Dendritic cell treated with granulocyte-macrophage colony-stimulating factor and Interleukin-4, amounts not matched to agents 40 ng/mL and 50 ng/mL, for 4 days (primary cell): Measurements from ENCODE around the gene NINL.

ENCODE experiments used
- H3K27ac Mint-ChIP-seq: one replicate; pipeline ENCODE4 v1.8.0; 2022; ENCODE audit warnings: mild to moderate bottlenecking, mixed read lengths
- H3K27me3 Mint-ChIP-seq: one replicate; pipeline ENCODE4 v1.8.0; 2022; ENCODE audit warnings: mild to moderate bottlenecking, mixed read lengths
- H3K36me3 Mint-ChIP-seq: one replicate; pipeline ENCODE4 v1.8.0; 2022; ENCODE audit warnings: low read depth, mixed read lengths
- H3K4me1 Mint-ChIP-seq: one replicate; pipeline ENCODE4 v1.8.0; 2022; ENCODE audit warnings: low read depth, mixed read lengths
- H3K4me3 Mint-ChIP-seq: one replicate; pipeline ENCODE4 v1.8.0; 2022; ENCODE audit warnings: mild to moderate bottlenecking, moderate library complexity, mixed read lengths
- H3K9me3 Mint-ChIP-seq: one replicate; pipeline ENCODE4 v1.8.0; 2022; ENCODE audit warnings: mixed read lengths
- intact Hi-C: fragments of 100-400 bp; cut with micrococcal nuclease; formaldehyde crosslinking; loops from one replicate; pipeline ENCODE4 v1.15.0; 2022

Gene NINL

DNA sequence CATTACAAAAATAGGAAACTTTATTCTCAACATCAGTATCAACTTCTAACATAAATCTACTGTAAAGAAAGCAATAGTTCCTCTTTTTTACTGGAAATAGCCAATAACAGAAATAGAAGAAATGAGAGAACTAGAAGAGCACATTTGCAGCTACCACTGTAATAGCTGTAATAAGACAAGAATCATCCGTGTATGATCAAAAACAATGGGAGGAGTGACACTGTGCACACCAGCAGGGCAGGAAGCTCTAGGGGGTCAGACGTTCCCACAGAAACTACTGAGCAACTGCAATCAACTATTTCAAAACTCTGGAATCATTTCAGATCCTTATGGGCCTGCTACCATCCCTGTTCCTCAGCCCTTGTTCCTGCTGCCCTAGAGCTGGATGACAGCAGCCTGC is 43.7 kb downstream of the NINL start:
- Mint-ChIP-seq H3K36me3 (no peaks in the 10 kb centered on the region), H3K27me3 (no peaks in the 10 kb centered on the region), H3K4me3 (no peak overlapping the region), H3K9me3 (no peaks in the 10 kb centered on the region), H3K4me1 (peaks cover 9% of the 10 kb centered on the region), H3K27ac (no peak overlapping the region)
- intact Hi-C loops: no loop called here

- Mint-ChIP-seq H3K27me3 (peaks cover 3% of the 10 kb centered on the region), H3K27ac (no peak overlapping the region), H3K4me3 (no peak overlapping the region), H3K36me3 (no peaks in the 10 kb centered on the region), H3K9me3 (no peaks in the 10 kb centered on the region), H3K4me1 (peaks cover 9% of the 10 kb centered on the region)
- intact Hi-C loops: no loop called here
Measured at GRCh38 chr20:25539742-25540672, 45.3 kb downstream of the NINL start.

DNA sequence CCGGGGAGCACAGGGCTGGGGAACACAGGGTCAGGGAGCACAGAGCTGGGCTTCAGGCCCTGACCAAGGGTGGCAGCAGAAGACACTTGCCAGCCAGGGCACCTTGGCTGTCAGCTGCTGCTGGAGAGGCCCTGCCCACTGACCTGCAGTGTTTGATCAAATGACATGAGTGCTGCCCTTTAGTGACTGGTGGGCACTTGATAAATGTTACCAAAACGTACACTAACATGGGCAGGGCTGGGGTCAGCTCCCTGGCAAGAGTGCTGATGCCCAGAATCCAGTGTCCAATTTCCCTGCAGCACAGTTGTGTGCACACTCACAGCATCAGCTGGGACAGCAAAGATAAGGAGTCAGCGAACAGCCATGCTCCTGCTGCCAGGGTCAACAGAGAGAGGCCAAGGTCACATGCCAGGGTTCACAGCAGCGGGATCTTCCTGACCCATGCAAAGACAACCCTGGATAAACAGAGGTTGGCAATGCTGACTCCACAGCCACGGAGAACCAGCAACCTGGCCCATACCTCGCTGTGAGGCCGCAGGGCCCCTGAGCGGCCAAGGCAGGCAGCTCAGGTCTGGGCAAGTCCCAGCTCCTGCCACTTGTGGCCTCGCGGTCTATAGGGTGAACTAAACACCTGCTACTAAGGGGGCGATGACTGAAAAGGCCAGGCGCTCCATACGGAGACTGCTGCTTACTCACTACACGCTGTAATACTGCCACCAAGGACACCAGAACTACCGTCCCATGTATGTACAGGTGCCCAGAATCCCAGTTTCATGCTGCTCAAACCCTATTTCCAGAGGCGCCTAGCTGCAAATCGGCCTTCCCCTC is 46.3 kb downstream of the NINL start:
- H3K4me3 Mint-ChIP-seq: no peak overlapping the region
- no peaks in the 10 kb centered on the region for H3K36me3 Mint-ChIP-seq
- H3K27ac Mint-ChIP-seq: no peak overlapping the region
- peaks cover 9% of the 10 kb centered on the region for H3K4me1 Mint-ChIP-seq
- intact Hi-C loops: no loop called here
- H3K27me3 Mint-ChIP-seq: peaks cover 4% of the 10 kb centered on the region
- H3K9me3 Mint-ChIP-seq: no peaks in the 10 kb centered on the region

- Mint-ChIP-seq H3K4me1 (peaks cover 9% of the 10 kb centered on the region), H3K27ac (no peak overlapping the region), H3K9me3 (no peaks in the 10 kb centered on the region), H3K27me3 (peaks cover 8% of the 10 kb centered on the region), H3K4me3 (no peak overlapping the region), H3K36me3 (no peaks in the 10 kb centered on the region)
- intact Hi-C loops: no loop called here
Measured at GRCh38 chr20:25537890-25538289, 47.4 kb downstream of the NINL start.

- intact Hi-C loops: no loop called here
- no peaks in the 10 kb centered on the region for H3K4me1 Mint-ChIP-seq
- H3K9me3 Mint-ChIP-seq: no peaks in the 10 kb centered on the region
- H3K27me3 Mint-ChIP-seq: peaks cover 13% of the 10 kb centered on the region
- H3K27ac Mint-ChIP-seq: no peak overlapping the region
- H3K36me3 Mint-ChIP-seq: no peaks in the 10 kb centered on the region
- no peak overlapping the region for H3K4me3 Mint-ChIP-seq
Measured at GRCh38 chr20:25535762-25536161, 49.6 kb downstream of the NINL start.

GRCh38 chr20:25534845-25535244 is 50.5 kb downstream of the NINL start:
- no peak overlapping the region for H3K27ac Mint-ChIP-seq
- H3K27me3 Mint-ChIP-seq: peaks cover 16% of the 10 kb centered on the region
- H3K4me1 Mint-ChIP-seq: no peaks in the 10 kb centered on the region
- no peaks in the 10 kb centered on the region for H3K9me3 Mint-ChIP-seq
- H3K4me3 Mint-ChIP-seq: no peak overlapping the region
- intact Hi-C loops: no loop called here
- no peaks in the 10 kb centered on the region for H3K36me3 Mint-ChIP-seq

DNA sequence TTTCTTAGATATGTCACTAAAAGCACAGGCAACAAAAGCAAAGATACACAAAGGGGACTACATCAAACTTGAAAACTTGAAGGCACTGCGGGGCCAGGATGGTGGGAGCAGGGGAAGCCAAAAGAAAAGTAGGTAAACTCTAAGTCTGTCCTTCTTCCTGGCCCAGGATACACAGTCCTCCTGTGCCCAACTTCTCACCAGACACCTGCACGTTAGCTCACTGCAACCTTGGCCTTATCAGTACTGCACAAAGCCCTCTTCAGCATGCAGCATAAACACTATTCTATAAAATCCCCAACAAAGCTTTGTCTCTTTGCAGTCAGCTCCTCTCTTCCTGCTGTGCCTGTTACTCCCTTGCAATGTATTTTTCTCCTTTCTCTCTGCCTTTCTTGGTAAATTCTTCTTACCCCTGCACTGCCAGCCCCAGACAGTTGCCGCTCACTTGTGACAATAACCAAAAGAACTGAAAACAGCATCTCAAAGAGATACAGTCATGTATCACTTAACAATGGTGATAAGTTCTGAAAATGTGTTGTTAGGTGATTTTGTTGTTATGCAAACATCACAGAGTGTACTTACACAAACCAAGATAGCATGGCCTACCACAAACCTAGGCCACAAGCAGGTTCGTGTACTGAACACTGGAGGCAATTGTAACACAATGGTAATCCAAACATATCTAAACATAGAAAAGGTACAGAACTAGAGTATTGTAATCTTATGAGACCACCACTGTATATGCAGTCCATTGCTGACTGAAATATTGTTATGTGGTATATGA is 51.2 kb downstream of the NINL start:
- Mint-ChIP-seq H3K36me3 (no peaks in the 10 kb centered on the region), H3K4me3 (no peak overlapping the region), H3K9me3 (no peaks in the 10 kb centered on the region), H3K4me1 (no peaks in the 10 kb centered on the region), H3K27ac (no peak overlapping the region), H3K27me3 (peaks cover 16% of the 10 kb centered on the region)
- intact Hi-C loops: no loop called here

DNA sequence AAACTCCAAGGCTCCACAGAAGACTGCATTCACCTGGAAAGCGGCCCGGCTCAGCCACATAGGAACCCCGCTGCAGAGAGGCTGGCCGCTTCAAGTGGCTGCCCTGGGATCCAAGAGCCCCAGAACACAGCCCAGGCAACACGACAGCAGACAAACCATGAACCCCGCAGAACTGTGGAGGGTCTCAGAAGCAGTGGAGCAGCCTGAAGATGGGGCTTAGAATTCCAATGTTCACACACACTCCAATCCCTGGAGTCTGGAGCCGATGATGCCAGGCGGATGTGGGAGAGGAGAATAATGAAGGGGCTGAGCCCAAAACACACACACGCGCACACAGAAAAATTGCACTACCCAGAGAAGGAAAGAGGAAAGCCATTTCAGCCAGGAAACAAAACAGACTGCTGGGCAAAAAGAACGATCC is 52.4 kb downstream of the NINL start:
- Mint-ChIP-seq H3K9me3 (no peaks in the 10 kb centered on the region), H3K27ac (no peak overlapping the region), H3K4me3 (no peak overlapping the region), H3K27me3 (peaks cover 16% of the 10 kb centered on the region), H3K4me1 (no peaks in the 10 kb centered on the region), H3K36me3 (no peaks in the 10 kb centered on the region)
- intact Hi-C loops: no loop called here

GRCh38 chr20:25532015-25532751 is 53.1 kb downstream of the NINL start:
- Mint-ChIP-seq H3K9me3 (no peaks in the 10 kb centered on the region), H3K27me3 (peaks cover 16% of the 10 kb centered on the region), H3K4me3 (no peak overlapping the region), H3K27ac (no peak overlapping the region), H3K36me3 (no peaks in the 10 kb centered on the region), H3K4me1 (no peaks in the 10 kb centered on the region)
- intact Hi-C loops: no loop called here

DNA sequence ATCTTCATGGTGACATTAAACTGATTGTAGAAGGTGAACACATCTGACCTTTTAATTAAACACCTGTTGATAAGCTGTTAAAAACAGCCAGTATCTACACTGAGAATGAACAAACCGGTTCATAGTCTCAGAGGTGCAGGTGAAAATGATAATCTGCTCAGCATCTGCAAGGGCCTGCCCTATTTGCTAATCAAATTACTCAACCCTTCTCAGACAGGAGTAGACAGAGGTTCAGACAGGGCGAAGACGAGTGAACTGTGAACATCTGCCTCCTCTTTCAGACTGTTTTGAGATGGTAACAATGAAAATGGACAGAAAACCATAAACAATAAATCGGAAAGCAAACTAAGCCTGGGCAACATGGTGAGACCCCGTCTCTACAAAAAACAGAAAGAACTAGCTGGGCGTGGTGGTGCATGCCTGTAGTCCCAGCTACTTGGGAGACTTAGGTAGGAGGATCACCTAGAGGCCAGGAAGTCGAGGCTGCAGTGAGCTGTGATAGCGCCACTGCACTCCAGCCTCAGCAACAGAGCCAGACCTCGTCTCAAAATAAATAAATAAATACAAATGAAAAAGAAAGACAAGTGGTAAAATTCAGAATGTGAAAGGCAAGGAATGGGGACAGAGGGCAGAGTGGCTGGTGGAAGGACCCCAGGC is 55.9 kb downstream of the NINL start:
- Mint-ChIP-seq H3K4me3 (no peak overlapping the region), H3K27ac (no peak overlapping the region), H3K36me3 (no peaks in the 10 kb centered on the region), H3K9me3 (no peaks in the 10 kb centered on the region), H3K27me3 (peaks cover 15% of the 10 kb centered on the region), H3K4me1 (no peaks in the 10 kb centered on the region)
- intact Hi-C loops: no loop called here

- intact Hi-C loops: no loop called here
- peaks cover 10% of the 10 kb centered on the region for H3K27me3 Mint-ChIP-seq
- no peak overlapping the region for H3K27ac Mint-ChIP-seq
- no peaks in the 10 kb centered on the region for H3K4me1 Mint-ChIP-seq
- H3K4me3 Mint-ChIP-seq: no peak overlapping the region
- no peaks in the 10 kb centered on the region for H3K9me3 Mint-ChIP-seq
- no peaks in the 10 kb centered on the region for H3K36me3 Mint-ChIP-seq
Measured at GRCh38 chr20:25527949-25528348, 57.4 kb downstream of the NINL start.

DNA sequence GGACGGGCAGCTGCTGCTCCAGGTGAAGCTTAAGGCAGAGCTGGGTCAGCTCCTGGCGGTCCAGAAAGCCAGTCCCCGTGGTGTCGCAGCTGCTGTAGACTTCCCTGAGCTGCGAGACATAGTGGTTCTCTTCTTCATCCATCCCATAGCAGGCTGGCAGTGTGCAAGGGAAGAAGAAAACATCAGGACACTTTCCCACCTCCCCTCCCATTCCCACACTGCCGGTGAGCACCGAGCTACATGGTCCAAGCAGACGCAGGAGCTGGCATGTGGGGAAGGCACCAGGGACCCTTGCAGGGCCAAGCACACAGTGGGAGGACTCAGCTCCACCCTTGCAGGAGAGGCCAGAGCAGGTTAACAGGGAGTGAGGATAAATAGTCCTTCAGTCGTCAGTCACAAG is 58.9 kb downstream of the NINL start:
- Mint-ChIP-seq H3K36me3 (no peaks in the 10 kb centered on the region), H3K4me1 (no peaks in the 10 kb centered on the region), H3K27me3 (peaks cover 9% of the 10 kb centered on the region), H3K27ac (no peak overlapping the region), H3K9me3 (no peaks in the 10 kb centered on the region), H3K4me3 (no peak overlapping the region)
- intact Hi-C loops: no loop called here

- Mint-ChIP-seq H3K4me3 (no peak overlapping the region), H3K27ac (no peak overlapping the region), H3K9me3 (no peaks in the 10 kb centered on the region), H3K36me3 (no peaks in the 10 kb centered on the region), H3K4me1 (no peaks in the 10 kb centered on the region), H3K27me3 (peaks cover 9% of the 10 kb centered on the region)
- intact Hi-C loops: no loop called here
Measured at GRCh38 chr20:25525867-25526266, 59.5 kb downstream of the NINL start.
